BLaER1 treated with 17β-estradiol and CSF1 and Interleukin-3, amounts not matched to agents 10 nM and 100 nM (cell line): ENCODE data around the gene PRKCE.
A peak's percentile ranks its signal among the peaks of the same experiment; 100 is the strongest.

Source experiments
- H3K27ac ChIP-seq, 11 experiments: shearing (Covaris generic); formaldehyde crosslinking; 2 replicates each; pipeline ENCODE4 v1.8.1; 2022
- H3K27me3 ChIP-seq, 11 experiments: shearing (Covaris generic); formaldehyde crosslinking; 2 replicates each; pipeline ENCODE4 v1.8.1; 2022
- H3K36me3 ChIP-seq, 11 experiments: shearing (Covaris generic); formaldehyde crosslinking; 2 replicates each; pipeline ENCODE4 v1.8.1; 2022
- H3K4me1 ChIP-seq, 10 experiments: shearing (Covaris generic); formaldehyde crosslinking; 2 replicates each; pipeline ENCODE4 v1.8.1; 2022
- H3K4me2 ChIP-seq, 11 experiments: shearing (Covaris generic); formaldehyde crosslinking; 2 replicates each; pipeline ENCODE4 v1.8.1; 2022
- H3K4me3 ChIP-seq, 10 experiments: shearing (Covaris generic); formaldehyde crosslinking; 2 replicates each; pipeline ENCODE4 v1.8.1; 2022
- H3K9ac ChIP-seq, 11 experiments: shearing (Covaris generic); formaldehyde crosslinking; 2 replicates each; pipeline ENCODE4 v1.8.1; 2022
- H3K9me3 ChIP-seq, 11 experiments: shearing (Covaris generic); formaldehyde crosslinking; replicated peaks in 1 of 11; 2 replicates each; pipeline ENCODE4 v1.8.1; 2022
- H4K20me1 ChIP-seq, 11 experiments: shearing (Covaris generic); formaldehyde crosslinking; 2 replicates each; pipeline ENCODE4 v1.8.1; 2022
- Cebpa-rat ChIP-seq, 11 experiments: shearing (Covaris generic); IDR thresholded peaks; 2 replicates each; pipeline ENCODE4 v1.8.1; 2022

The PRKCE gene

DNA sequence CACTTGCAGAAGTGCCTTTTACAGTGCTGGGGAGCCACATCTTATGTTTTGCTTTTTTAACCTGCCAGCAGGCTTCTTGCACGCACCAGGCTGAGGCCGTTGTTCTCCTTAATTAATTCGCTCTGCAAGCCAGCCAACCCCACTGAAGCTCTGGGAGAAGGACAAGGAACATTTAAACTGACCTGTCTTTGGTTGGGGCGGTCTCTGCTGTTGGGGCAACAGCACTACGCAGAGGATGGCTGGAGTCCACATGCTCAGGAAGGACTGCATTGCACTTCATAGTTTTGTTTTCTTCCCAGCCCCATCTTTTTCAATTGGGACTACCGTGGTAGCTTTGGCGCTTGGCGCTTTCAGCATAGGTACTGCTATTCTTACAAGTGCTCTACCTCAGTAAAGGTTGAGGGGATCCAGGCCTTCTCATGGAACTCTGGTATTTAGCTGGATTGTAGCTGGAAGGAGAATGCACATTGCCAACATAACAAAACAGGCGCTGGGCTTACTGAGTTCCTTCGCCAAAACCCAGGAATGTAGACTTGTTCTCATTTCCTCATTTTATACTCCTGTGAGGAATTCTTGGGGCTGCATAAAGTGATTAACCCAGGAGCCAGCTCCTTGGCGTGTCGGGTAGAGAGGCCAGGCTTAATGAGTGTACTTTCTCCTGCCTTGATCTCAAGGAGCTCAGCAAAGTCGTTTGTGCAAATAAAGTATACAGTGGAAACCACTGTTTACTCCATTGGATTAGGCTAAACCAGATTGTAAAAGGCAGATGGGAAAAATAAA, 146.2 kb downstream of the PRKCE start:
- Histone ChIP-seq H3K4me3 (no peak overlapping the region), H4K20me1 (peaks cover 0 to 99% (median 88%) of the 10 kb centered on the region in 11 experiments; a peak in 17 of 22 replicates), H3K27ac (no peak overlapping the region), H3K36me3 (peaks cover 0 to 44% (median 23%) of the 10 kb centered on the region in 11 experiments; a peak in 11 of 22 replicates), H3K9me3 (no peaks in the 10 kb centered on the region), H3K4me1 (peaks cover 0 to 33% (median 28%) of the 10 kb centered on the region in 10 experiments; a peak in 17 of 20 replicates), H3K9ac (no peak overlapping the region), H3K27me3 (no peaks in the 10 kb centered on the region), H3K4me2 (0 out of 22 replicates have a peak overlapping the region, but pooled peaks of 1 of the 11 experiments have one; percentile 9)
- no peak for TF ChIP-seq Cebpa-rat (IDR thresholded peaks at IDR 0.05)

DNA sequence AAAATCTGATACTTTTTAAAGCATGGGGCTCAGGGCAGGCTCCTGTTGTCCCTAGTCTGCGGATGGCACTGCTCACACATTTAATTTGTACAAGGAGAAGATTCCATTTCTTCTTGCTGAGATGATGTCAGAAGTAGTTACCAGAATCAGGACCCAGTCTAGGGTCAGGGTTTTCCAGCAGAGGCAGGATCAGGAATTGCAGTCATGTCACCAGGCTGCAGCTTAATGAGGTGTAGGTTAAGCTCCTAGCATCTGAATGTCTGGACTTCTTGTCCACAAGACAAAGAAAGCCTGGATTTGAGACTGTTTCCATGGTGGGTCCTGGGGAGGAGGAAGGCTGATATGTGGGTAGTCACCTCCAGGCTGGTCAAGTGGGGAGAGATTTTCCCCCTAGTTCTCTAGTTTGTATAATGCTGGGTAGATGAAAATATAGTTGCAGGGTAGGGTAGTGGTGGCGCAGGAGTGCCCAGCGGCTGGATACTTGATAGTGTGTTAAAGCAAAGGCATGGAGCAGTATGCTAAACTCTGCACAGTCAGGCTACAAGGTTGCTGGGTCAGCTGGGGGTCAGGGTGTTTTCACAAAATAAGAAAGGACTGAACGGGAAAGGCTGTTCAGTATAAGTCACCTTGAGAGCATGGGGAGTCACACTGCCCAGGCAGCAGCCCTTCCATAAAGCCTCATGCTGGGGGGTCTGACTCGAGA, 148.4 kb downstream of the PRKCE start:
- Histone ChIP-seq H3K27me3 (no peaks in the 10 kb centered on the region), H3K9me3 (no peaks in the 10 kb centered on the region), H3K4me3 (no peak overlapping the region), H3K9ac (no peak overlapping the region), H3K36me3 (peaks cover 0 to 41% (median 21%) of the 10 kb centered on the region in 11 experiments; a peak in 11 of 22 replicates), H3K4me1 (peaks cover 0 to 21% (median 12%) of the 10 kb centered on the region in 10 experiments; a peak in 8 of 20 replicates), H4K20me1 (peaks cover 0 to 99% (median 91%) of the 10 kb centered on the region in 11 experiments; a peak in 16 of 22 replicates), H3K27ac (no peak overlapping the region), H3K4me2 (peak overlapping the region in 2 of 11 experiments; percentile 8 to 14; a peak in 1 of 22 replicates)
- no peak for TF ChIP-seq Cebpa-rat (IDR thresholded peaks at IDR 0.05)

DNA sequence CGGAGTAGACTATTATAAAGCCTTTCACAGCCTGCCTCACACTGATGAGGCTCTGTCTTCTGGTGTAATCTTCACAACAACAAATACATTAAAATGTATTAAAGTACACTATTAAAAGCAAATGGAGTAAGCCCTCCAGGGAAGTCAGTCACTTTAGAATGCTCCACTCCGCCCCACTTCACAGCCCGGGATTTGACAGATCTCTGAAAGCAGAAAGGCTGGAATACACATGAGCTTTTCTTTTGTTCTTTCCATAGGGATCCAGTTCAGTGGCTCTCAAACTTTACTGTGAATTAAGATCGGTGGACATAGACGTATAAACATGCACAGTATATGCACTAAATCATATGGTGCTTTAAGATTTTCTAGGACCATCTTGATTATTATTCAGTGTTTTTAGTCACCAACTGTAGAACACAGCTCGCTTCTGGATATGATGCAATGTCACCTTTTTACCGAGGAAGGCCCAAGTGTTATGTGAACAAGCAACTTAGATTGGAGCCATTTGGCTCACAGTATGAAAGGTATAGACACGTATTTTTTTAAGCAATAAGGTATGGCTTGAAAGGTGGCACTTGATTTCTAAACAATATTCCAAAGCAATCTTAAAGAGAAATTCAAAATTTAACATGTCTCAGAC, 151.1 kb downstream of the PRKCE start:
- Histone ChIP-seq H3K4me1 (peaks cover 0 to 45% (median 18%) of the 10 kb centered on the region in 10 experiments; a peak in 13 of 20 replicates), H3K27me3 (no peaks in the 10 kb centered on the region), H3K4me2 (no peak overlapping the region), H3K9ac (no peak overlapping the region), H4K20me1 (peaks cover 0 to 99% (median 91%) of the 10 kb centered on the region in 11 experiments; a peak in 16 of 22 replicates), H3K4me3 (no peak overlapping the region), H3K9me3 (no peaks in the 10 kb centered on the region), H3K36me3 (peaks cover 0 to 36% (median 13%) of the 10 kb centered on the region in 11 experiments; a peak in 9 of 22 replicates), H3K27ac (no peak overlapping the region)
- TF ChIP-seq Cebpa-rat (IDR thresholded peaks at IDR 0.05), result no peak

DNA sequence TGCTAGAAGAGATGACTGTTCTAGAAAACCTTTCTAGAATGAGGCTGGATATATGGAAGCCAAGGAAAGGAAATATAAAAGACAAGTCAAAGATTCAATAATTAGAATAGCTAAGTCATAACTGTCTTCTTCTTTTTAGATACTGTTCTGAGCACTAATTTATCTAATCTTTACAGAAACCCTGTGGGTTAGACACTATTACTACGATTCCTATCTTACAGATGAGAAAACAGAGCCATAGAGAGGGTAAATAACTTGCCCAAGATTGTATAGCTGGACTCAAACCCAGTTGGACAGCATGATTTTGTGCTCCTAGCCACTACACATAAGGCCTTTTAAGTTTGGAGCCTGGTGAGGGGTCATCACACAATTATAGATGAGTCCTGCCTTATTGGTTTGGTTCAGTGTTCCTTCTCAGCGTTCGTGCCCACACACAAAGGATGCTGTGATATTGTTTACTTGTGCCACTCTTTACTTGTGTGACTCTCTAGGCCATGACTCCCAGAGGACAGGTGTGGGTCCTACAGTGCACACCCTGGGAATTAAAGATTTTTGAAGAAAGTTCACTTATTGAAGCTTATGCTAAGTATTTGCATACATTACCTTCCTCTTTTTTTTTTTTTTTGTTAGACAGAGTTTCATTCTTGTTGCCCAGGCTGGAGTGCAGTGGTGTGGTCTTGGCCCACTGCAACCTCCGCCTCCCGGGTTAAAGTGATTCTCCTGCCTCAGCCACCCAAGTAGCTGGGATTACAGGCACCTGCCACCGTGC, 153.7 kb downstream of the PRKCE start:
- Histone ChIP-seq H4K20me1 (peaks cover 0 to 100% (median 94%) of the 10 kb centered on the region in 11 experiments; a peak in 15 of 22 replicates), H3K27ac (no peak overlapping the region), H3K4me2 (peak overlapping the region in 2 of 11 experiments; percentile 0 to 22; a peak in 3 of 22 replicates), H3K9me3 (no peaks in the 10 kb centered on the region), H3K9ac (no peak overlapping the region), H3K36me3 (peaks cover 0 to 41% (median 13%) of the 10 kb centered on the region in 11 experiments; a peak in 8 of 22 replicates), H3K4me3 (no peak overlapping the region), H3K4me1 (peaks cover 0 to 44% (median 18%) of the 10 kb centered on the region in 10 experiments; a peak in 13 of 20 replicates), H3K27me3 (no peaks in the 10 kb centered on the region)
- no peak for TF ChIP-seq Cebpa-rat (IDR thresholded peaks at IDR 0.05)

DNA sequence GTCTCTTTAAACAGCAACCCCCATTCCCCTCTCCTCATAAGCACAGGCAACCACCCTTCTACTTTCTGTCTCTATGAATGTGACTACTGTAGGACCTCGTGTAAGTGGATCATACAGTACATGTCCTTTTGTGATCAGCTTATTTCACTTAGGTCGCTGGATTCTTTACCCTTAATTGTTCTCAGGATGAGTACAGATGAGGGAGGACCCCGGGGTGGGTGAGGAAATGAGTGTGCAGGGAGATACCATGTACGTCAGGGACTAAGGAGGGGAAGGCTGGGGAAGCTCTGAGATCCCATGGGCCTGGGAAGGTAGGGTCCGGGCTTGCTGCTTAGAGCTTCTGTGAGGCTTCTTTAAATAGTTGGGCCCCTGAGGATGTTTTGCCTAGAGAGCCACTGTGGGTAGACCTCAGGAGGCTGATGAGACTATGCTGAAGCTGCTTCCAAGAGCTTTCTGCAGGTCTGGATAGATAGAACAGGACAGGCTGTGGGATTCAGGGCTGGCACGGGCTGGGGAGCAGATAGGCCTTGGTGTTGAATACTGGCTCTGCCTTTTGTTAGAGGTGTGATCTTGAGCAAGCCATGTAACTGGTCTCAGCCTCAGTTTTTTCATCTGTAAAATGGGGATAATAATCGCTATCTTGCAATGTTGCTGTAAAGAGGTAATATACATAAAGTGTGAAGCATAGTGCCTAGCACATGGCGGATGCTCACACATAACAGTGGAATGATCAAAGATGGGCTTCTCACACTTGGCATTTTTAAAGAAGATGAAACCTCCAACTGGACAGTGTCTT, 155.3 kb downstream of the PRKCE start:
- Histone ChIP-seq H3K27me3 (no peaks in the 10 kb centered on the region), H4K20me1 (peaks cover 0 to 100% (median 94%) of the 10 kb centered on the region in 11 experiments; a peak in 14 of 22 replicates), H3K9me3 (no peaks in the 10 kb centered on the region), H3K4me2 (peak overlapping the region in 4 of 11 experiments; percentile 0 to 22 (median 11); a peak in 1 of 22 replicates), H3K36me3 (peaks cover 0 to 36% (median 8%) of the 10 kb centered on the region in 11 experiments; a peak in 8 of 22 replicates), H3K27ac (no peak overlapping the region), H3K9ac (no peak overlapping the region), H3K4me3 (no peak overlapping the region), H3K4me1 (peaks cover 0 to 37% (median 20%) of the 10 kb centered on the region in 10 experiments; a peak in 13 of 20 replicates)
- no peak for TF ChIP-seq Cebpa-rat (IDR thresholded peaks at IDR 0.05)

DNA sequence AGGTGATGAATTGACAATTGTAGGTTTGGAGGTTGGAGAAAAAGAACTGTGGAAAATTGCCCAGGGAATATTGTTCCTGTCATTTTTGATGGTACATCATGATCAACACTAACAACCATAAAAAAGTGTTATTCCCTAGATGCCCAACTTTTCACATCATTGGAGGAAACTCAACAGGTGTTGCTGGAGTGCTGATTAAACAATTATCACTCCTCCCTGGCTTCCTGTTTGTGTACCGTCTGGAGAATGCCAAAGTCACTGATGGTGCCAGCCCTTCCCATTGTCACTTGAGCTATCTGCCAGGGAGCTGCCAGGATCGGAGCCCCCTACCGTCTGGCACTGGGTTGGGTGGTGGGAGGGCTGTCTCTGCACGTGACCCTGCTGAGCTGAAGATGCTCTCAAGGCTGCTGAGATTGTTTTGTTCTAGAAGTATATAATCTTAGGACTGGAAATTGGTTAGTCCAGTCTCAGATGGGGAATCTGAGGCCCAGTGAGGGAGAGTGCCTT, 156.9 kb downstream of the PRKCE start:
- H3K36me3 ChIP-seq, result peaks cover 0 to 43% (median 15%) of the 10 kb centered on the region in 11 experiments; a peak in 9 of 22 replicates
- peaks cover 0 to 51% (median 35%) of the 10 kb centered on the region in 10 experiments; a peak in 16 of 20 replicates for H3K4me1 ChIP-seq
- H3K27ac ChIP-seq, result no peak overlapping the region
- no peak overlapping the region for H3K9ac ChIP-seq
- peaks cover 0 to 100% (median 96%) of the 10 kb centered on the region in 11 experiments; a peak in 14 of 22 replicates for H4K20me1 ChIP-seq
- no peak for TF ChIP-seq Cebpa-rat (IDR thresholded peaks at IDR 0.05)
- no peak overlapping the region for H3K4me2 ChIP-seq
- no peak overlapping the region for H3K4me3 ChIP-seq
- no peaks in the 10 kb centered on the region for H3K9me3 ChIP-seq
- H3K27me3 ChIP-seq, result no peaks in the 10 kb centered on the region

DNA sequence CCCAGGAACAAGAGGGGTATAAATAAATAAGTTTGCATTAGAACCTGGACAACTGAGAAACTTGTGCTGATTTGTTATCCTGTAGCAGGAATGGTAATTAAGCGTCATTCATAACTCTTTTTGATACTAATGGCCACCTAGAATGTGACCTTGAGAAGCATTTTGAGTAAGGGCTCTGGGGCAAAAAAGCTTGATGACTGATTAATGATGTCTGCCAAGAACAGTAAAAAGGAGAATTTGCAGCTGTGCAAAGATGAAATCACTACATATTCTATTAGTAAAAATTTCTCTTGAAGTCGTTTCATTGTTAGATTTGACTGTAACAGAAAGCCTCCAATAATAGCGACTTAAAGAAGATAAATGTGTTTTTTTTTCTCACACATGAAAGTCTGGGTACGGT, 157.7 kb downstream of the PRKCE start:
- no peak for TF ChIP-seq Cebpa-rat (IDR thresholded peaks at IDR 0.05)
- Histone ChIP-seq H3K9me3 (no peaks in the 10 kb centered on the region), H3K4me2 (no peak overlapping the region), H3K4me3 (no peak overlapping the region), H3K27ac (no peak overlapping the region), H3K36me3 (peaks cover 0 to 43% (median 16%) of the 10 kb centered on the region in 11 experiments; a peak in 9 of 22 replicates), H3K4me1 (peaks cover 0 to 58% (median 40%) of the 10 kb centered on the region in 10 experiments; a peak in 16 of 20 replicates), H4K20me1 (peaks cover 0 to 100% (median 96%) of the 10 kb centered on the region in 11 experiments; a peak in 14 of 22 replicates), H3K9ac (no peak overlapping the region), H3K27me3 (no peaks in the 10 kb centered on the region)
